Endothelial cell of umbilical vein (primary cell): ENCODE results near the gene NELFB. TPM values are rescaled to one million over a fixed set of nuclear protein-coding genes. Genes with fewer than 3 reads are reported as not detected.

ENCODE experiments used
- BruUV-seq: library from RNA; stranded (reverse); fragments of 400-500 nt; replicated peaks from 2 replicates; lab custom pipeline; 2021; lab: Mats Ljungman, UMichigan
- CTCF ChIA-PET: fragments of 300-600, 350-600 bp; sonication (Branson Sonifier 250); formaldehyde crosslinking; loops from one replicate; lab custom pipeline; 2021; ENCODE audit warnings: antibody characterized with exemption, inconsistent platforms; lab: Charles Lee
- POLR2A ChIA-PET: fragments of 300-600, 350-600 bp; sonication (Branson Sonifier 250); formaldehyde crosslinking; loops from one replicate; lab custom pipeline; 2021; ENCODE audit warnings: antibody characterized with exemption, inconsistent platforms; lab: Charles Lee
- DNase-seq: peaks from one replicate; pipeline ENCODE4 v3.0.0-alpha.2; 2011; ENCODE audit warnings: low read depth, low spot score
- FAIRE-seq: peaks from 2 replicates; lab custom pipeline; 2011; peaks lifted over from hg19 to GRCh38; lab: Jason Lieb, UNC
- H2AFZ ChIP-seq: 2 replicates; pipeline ENCODE4 v1.6.0; 2012; ENCODE audit warnings: low read depth, low read length, control low read depth, inconsistent platforms
- H3K27ac ChIP-seq: 2 replicates; pipeline ENCODE4 v1.5.1; 2011; ENCODE audit warnings: low read depth, mild to moderate bottlenecking, control low read depth, low read length, moderate library complexity; ENCODE audit not compliant: insufficient read depth
- H3K27me3 ChIP-seq, 2 experiments: 2 replicates each; pipeline versions ENCODE4 v1.6.0 to v1.6.1; 2011; ENCODE audit warnings: low read length in 2 of 2, mixed read lengths in 1 of 2; ENCODE audit not compliant: control insufficient read depth in 2 of 2, insufficient read depth in 2 of 2
- H3K36me3 ChIP-seq, 2 experiments: 2 replicates in 1 of 2; 3 replicates in 1 of 2; pipeline ENCODE4 v1.5.1; 2011; ENCODE audit warnings: low read length in 2 of 2, mild to moderate bottlenecking in 1 of 2, moderate library complexity in 1 of 2; ENCODE audit not compliant: control insufficient read depth in 2 of 2, insufficient read depth in 2 of 2; ENCODE audit errors: extremely low read depth in 1 of 2
- H3K4me1 ChIP-seq: 3 replicates; pipeline ENCODE4 v1.5.1; 2011; ENCODE audit warnings: mild to moderate bottlenecking, low read length; ENCODE audit not compliant: control insufficient read depth, insufficient read depth; ENCODE audit errors: extremely low read depth
- H3K4me2 ChIP-seq: 2 replicates; pipeline ENCODE4 v1.6.1; 2011; ENCODE audit warnings: low read length, control low read depth, mixed read lengths; ENCODE audit not compliant: insufficient read depth
- H3K4me3 ChIP-seq, 3 experiments: fragments of 200-600 bp in 1 of 3; sonication (generic), shearing (Covaris generic) in 1 of 3; replicated peaks in 1 of 3; 2 replicates each; pipeline ENCODE4 v1.5.1; 2011 to 2016; ENCODE audit warnings: control low read depth in 3 of 3, low read length in 3 of 3, mild to moderate bottlenecking in 2 of 3, inconsistent platforms in 1 of 3, low read depth in 1 of 3, moderate library complexity in 1 of 3; ENCODE audit not compliant: insufficient read depth in 1 of 3
- H3K79me2 ChIP-seq: 2 replicates; pipeline ENCODE4 v1.6.0; 2012; ENCODE audit warnings: low read length, inconsistent platforms; ENCODE audit not compliant: control insufficient read depth, insufficient read depth
- H3K9ac ChIP-seq: replicated peaks from 2 replicates; pipeline ENCODE3; 2011; ENCODE audit warnings: low read length, control low read depth; ENCODE audit not compliant: insufficient read depth; ENCODE audit errors: extremely low read depth
- H3K9me1 ChIP-seq: replicated peaks from 3 replicates; pipeline ENCODE4 v1.6.0; 2011; ENCODE audit warnings: mild to moderate bottlenecking, low read length; ENCODE audit not compliant: control insufficient read depth, insufficient read depth; ENCODE audit errors: extremely low read depth
- H3K9me3 ChIP-seq: replicated peaks from 2 replicates; pipeline ENCODE4 v1.5.1; 2012; ENCODE audit warnings: low read length, inconsistent platforms; ENCODE audit not compliant: control insufficient read depth, insufficient read depth
- H4K20me1 ChIP-seq: replicated peaks from 2 replicates; pipeline ENCODE3; 2011; ENCODE audit warnings: mild to moderate bottlenecking, low read length; ENCODE audit not compliant: control insufficient read depth, insufficient read depth; ENCODE audit errors: extremely low read depth
- EZH2 ChIP-seq: IDR thresholded peaks from 2 replicates; pipeline ENCODE4 v1.6.1; 2012; ENCODE audit warnings: borderline replicate concordance, low read depth, mild to moderate bottlenecking, moderate library complexity, low read length, inconsistent platforms; ENCODE audit not compliant: severe bottlenecking
- MYC ChIP-seq: IDR thresholded peaks from one replicate; pipeline ENCODE4 v1.6.1; 2011; ENCODE audit warnings: mild to moderate bottlenecking, low read depth, low read length
- POLR2A ChIP-seq: IDR thresholded peaks from 2 replicates; pipeline ENCODE4 v1.6.1; 2012; ENCODE audit warnings: low read depth, mild to moderate bottlenecking, control low read depth, low read length
- dilution Hi-C: fragments of 300-500 bp; cut with MboI; formaldehyde crosslinking; loops from one replicate; pipeline ENCODE4 v1.15.0; 2019; ENCODE audit warnings: low sequenced_read_pairs; ENCODE audit not compliant: extremely low pct_ligation_motif_present
- intact Hi-C: fragments of 100-400 bp; cut with micrococcal nuclease; formaldehyde crosslinking; loops from one replicate; pipeline ENCODE4 v1.10.0; 2022
- polyA plus RNA-seq, 4 experiments: library from polyadenylated mRNA; depleted of rRNA in 3 of 4; stranded (reverse) in 3 of 4; unstranded in 1 of 4; fragments of >200 nt; gene quantifications; 2 replicates each; pipeline versions ENCODE4 v1.2.1 to v1.2.3, GENCODE V29; 2011 to 2012; ENCODE audit warnings: missing spikeins in 1 of 4
- total RNA-seq: library from RNA; stranded (reverse); gene quantifications from 2 replicates; pipeline ENCODE4 v1.2.3, GENCODE V29; 2021
- TF ChIP-seq, protein P1 (sequence below), 2 donors: IDR thresholded peaks; 1 replicate in 1 of 2; 2 replicates in 1 of 2; pipeline ENCODE4 v1.5.1; 2011; ENCODE audit warnings: low read length in 2 of 2, mild to moderate bottlenecking in 2 of 2, moderate library complexity in 2 of 2, control low read depth in 1 of 2, inconsistent platforms in 1 of 2, low read depth in 1 of 2; ENCODE audit not compliant: insufficient read depth in 1 of 2; ENCODE audit errors: extremely low read depth in 1 of 2

Gene NELFB
- total and polyA plus RNA-seq, 2 donors (not counting 3 experiments of a cell fraction or from before 2014, with no cell fraction given): 62.3 to 76.1 TPM

- H3K4me2 ChIP-seq: peak overlapping the region; percentile 84
- H3K4me1 ChIP-seq: peaks cover 61% of the 10 kb centered on the region
- DNase-seq (peak; percentile 55), FAIRE-seq (peak; percentile 52)
- no peaks in the 10 kb centered on the region for H3K9me3 ChIP-seq
- TF ChIP-seq EZH2: no peak
- peak; percentile 8 for TF ChIP-seq POLR2A
- H3K79me2 ChIP-seq: peaks cover 26% of the 10 kb centered on the region
- no peaks in the 10 kb centered on the region for H3K27me3 ChIP-seq
- H2AFZ ChIP-seq: no peak overlapping the region
- intact Hi-C loops (no loop called here), dilution Hi-C loops (no loop called here)
- no peaks in the 10 kb centered on the region for H3K9me1 ChIP-seq
- H3K36me3 ChIP-seq: no peaks in the 10 kb centered on the region
- peak overlapping the region; percentile 53 for H3K9ac ChIP-seq
- ChIA-PET CTCF (interaction anchor here (1.0 to 3.1 kb wide), 5 partner anchors 13 to 146 kb away, joined by 3 to 36 read pairs (median 20); no protein-coding TSS in a partner anchor), POLR2A (interaction anchor here (0.6 kb wide), 1 partner anchor 212 kb away, joined by 6 read pairs; no protein-coding TSS in a partner anchor)
- H4K20me1 ChIP-seq: no peaks in the 10 kb centered on the region
- peak overlapping the region; percentile 93 for H3K27ac ChIP-seq
- H3K4me3 ChIP-seq: peak overlapping the region; percentile 61 to 83 (median 70)
- BruUV-seq: no TSS peak
Measured at GRCh38 chr9:137300567-137301080, 45.5 kb downstream of the NELFB start.

- POLR2A ChIA-PET: interaction anchor here (0.7 to 1.9 kb wide), 6 partner anchors 15 to 121 kb away, joined by 3 to 7 read pairs (median 4); partner anchors contain the start of genes EXD3 and NOXA1
- CTCF ChIA-PET: interaction anchor here (0.5 to 3.1 kb wide), 31 partner anchors 7 to 250 kb away, joined by 3 to 36 read pairs (median 6); partner anchors contain the start of genes MRPL41 and TOR4A
- no peak for FAIRE-seq
- no peaks in the 10 kb centered on the region for H3K9me3 ChIP-seq
- no TSS peak for BruUV-seq
- no peaks in the 10 kb centered on the region for H3K36me3 ChIP-seq
- intact Hi-C loops (no loop called here), dilution Hi-C loops (no loop called here)
- peaks cover 26% of the 10 kb centered on the region for H3K79me2 ChIP-seq
- no peaks in the 10 kb centered on the region for H3K9me1 ChIP-seq
- peak overlapping the region; percentile 37 for H3K4me2 ChIP-seq
- peak overlapping the region; percentile 61 to 83 (median 70) for H3K4me3 ChIP-seq
- peak overlapping the region; percentile 93 for H3K27ac ChIP-seq
- H3K27me3 ChIP-seq: no peaks in the 10 kb centered on the region
- no peak overlapping the region for H2AFZ ChIP-seq
- no peaks in the 10 kb centered on the region for H4K20me1 ChIP-seq
- peak overlapping the region; percentile 53 for H3K9ac ChIP-seq
- peaks cover 68% of the 10 kb centered on the region for H3K4me1 ChIP-seq
- TF ChIP-seq MYC: no peak
- TF ChIP-seq, protein P1, sequence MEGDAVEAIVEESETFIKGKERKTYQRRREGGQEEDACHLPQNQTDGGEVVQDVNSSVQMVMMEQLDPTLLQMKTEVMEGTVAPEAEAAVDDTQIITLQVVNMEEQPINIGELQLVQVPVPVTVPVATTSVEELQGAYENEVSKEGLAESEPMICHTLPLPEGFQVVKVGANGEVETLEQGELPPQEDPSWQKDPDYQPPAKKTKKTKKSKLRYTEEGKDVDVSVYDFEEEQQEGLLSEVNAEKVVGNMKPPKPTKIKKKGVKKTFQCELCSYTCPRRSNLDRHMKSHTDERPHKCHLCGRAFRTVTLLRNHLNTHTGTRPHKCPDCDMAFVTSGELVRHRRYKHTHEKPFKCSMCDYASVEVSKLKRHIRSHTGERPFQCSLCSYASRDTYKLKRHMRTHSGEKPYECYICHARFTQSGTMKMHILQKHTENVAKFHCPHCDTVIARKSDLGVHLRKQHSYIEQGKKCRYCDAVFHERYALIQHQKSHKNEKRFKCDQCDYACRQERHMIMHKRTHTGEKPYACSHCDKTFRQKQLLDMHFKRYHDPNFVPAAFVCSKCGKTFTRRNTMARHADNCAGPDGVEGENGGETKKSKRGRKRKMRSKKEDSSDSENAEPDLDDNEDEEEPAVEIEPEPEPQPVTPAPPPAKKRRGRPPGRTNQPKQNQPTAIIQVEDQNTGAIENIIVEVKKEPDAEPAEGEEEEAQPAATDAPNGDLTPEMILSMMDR (IDR thresholded peaks at IDR 0.05; ENCODE audit: extremely low read depth in 1 of 2, insufficient read depth in 1 of 2, low read depth in 1 of 2, low read length in 2 of 2): peak; percentile 18 to 36
- peak; percentile 63 for DNase-seq
Measured at GRCh38 chr9:137301081-137301947, 46.2 kb downstream of the NELFB start.
